Erythroblast (primary cell): ENCODE data around the gene UBE2E2.

Experiments
- GATA1 ChIP-seq: IDR thresholded peaks from 2 replicates; pipeline ENCODE4 v1.6.1; 2011; ENCODE audit warnings: low read depth, mild to moderate bottlenecking, control low read depth, low read length, moderate library complexity
- POLR2A ChIP-seq: IDR thresholded peaks from 2 replicates; pipeline ENCODE4 v1.6.1; 2011; ENCODE audit warnings: mild to moderate bottlenecking, low read length

GRCh38 chr3:23452408-23452807 is 249.3 kb downstream of the UBE2E2 start:
- no peak for TF ChIP-seq POLR2A
- no peak for TF ChIP-seq GATA1
